Stimulated activated CD8-positive, alpha-beta memory T cell treated with anti-CD3 and anti-CD28 coated beads, Interleukin-4, amount 100 ng/mL, for 24 hours (primary cell): ENCODE data around the gene CENPP.

Experiments used
- DNase-seq: peaks from one replicate; pipeline ENCODE4 v3.0.0-alpha.2; 2020; ENCODE audit warnings: low read depth

CENPP gene

GRCh38 chr9:92509050-92509449 is 183.3 kb downstream of the CENPP start:
- no peak for DNase-seq

DNA sequence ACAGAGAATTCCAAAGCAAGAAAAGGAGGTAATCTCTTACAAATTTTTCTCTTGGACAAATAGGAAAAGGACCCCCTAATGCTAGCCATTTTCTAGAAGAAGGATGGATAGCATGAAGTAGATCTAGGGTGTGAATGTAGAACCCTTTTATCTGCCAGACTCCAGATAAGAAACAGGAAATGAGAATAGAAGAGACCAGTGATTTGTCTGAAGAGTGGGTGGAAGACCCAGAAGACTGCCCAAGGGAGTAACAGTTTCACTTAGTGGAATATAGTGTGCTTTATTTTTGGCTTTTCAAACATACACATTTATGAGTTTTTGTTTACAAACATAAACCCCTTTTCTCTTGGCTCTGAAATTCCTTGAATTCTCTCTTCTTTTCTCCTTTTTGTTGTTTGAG is 185.0 kb downstream of the CENPP start:
- DNase-seq: no peak

- no peak for DNase-seq
Observed at GRCh38 chr9:92512622-92513021, 186.9 kb downstream of the CENPP start.

DNA sequence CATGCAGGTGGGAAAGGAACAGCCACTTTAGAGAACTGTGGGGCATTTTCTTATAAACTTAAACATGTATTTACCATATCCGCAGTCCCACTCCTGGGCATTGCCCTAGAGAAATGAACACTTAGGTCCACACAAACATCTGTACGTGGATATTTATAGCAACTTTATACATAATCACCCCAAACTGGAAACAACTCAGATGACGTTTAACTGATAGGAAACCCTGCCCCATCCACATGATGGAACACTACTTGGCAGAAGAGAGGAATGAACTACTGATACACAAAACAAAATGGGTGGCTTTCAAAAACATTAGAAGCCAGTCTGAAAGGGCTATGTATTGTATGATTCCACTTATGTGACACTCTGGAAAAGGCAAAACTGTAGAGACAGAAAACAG is 187.6 kb downstream of the CENPP start:
- DNase-seq: no peak

GRCh38 chr9:92514635-92515034 is 188.9 kb downstream of the CENPP start:
- no peak for DNase-seq

DNA sequence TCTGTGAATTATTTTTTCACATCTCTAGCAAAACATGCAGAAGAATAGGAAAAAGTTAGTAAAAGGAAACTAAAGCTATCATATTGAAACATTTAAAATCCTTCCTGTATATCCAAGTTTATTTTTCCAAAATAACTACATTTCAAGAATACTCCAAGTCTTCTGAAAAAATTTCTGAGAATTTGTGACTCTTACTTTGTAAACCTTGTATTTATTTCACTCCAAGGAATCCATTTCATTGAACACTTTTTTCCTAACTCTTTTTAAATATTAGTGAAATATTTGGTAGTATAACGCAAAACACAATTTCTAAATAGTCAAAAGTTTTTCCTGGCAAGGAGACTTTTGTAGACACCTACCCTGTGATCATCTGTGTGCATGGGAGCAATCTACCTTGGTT is 190.8 kb downstream of the CENPP start:
- no peak for DNase-seq

DNA sequence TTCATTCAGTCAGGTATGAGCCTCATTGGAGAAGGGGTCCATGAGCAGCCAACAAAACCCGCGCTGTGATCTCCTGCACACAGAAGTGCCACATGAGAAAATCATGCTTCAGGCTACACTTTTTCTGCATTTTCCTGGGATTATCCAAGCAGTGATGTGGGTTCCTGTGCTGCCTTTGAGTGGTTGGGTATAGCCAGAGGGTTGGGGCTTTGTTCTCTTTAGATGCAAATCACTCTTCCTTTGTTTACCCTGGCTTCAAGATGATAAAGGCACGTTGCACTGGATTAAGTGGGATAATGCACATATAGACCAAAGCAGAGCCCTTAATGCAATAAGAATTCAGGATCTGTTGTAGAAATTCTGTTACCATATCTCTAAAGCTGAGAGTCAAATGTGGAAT is 191.3 kb downstream of the CENPP start:
- DNase-seq: no peak

GRCh38 chr9:92518199-92518598 is 192.4 kb downstream of the CENPP start:
- DNase-seq: no peak

- no peak for DNase-seq
Observed at GRCh38 chr9:92520837-92521236, 195.1 kb downstream of the CENPP start.

DNA sequence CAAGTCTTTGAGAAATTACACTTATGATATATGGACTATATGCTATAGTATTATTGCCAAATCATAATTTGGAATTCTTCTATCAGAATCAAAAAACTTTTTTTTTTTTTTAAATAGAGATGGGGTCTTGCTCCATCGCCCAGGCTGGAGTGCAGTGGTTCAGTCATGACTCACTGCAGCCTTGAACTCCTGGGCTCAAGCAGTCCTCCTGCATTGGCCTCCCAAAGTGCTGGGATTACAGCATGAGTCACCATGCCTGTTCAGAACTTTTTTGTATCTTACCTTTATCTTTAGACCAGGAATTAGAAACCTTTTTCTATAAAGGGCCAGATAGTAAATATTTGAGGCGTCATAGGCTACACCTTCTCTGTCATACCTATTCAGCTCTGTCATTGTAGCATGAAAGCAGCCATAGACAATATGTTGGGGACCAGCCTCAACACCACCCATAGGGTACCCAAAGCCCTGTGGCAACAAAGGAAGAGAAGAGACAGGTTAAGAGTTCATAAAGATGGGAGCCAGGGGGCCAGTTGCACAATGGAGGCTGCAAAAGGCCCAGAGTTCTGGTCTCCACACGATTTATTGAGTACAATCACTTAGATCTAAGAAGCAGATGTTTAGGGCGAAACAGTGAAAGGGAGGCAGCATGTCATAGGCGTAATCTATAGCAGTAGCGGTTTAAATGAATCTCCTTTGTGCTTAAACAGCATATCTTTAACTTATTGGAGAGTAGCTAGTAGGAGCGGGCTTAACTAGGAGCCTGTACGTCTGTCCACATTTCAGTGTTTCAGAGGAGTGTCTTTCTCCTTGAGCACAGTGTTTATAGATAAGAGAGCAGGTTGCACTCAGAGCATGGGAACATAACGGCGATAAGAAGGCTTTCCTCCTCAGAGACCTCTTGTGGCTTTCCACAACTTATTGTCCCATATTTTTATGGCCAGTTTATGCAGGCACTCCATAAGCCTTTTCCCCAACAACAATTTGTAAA is 197.5 kb downstream of the CENPP start:
- no peak for DNase-seq

DNA sequence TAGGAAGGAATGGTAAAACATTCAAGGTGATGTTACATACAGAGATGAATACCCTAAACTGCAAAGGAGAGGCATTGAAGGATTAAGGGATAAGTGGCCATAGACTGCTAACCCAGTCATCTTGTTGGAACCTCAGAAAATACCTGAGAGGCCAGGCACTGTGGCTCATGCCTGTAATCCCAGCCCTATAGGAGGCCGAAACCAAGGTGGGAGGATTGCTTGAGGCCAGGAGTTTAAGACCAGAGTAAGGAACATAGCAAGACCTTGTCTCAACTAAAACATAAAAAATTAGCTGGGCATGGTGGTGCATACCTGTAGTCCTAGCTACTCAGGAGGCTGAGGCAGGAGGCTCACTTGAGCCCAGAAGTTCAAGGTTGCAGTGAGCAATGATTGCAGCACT is 199.1 kb downstream of the CENPP start:
- DNase-seq: no peak

GRCh38 chr9:92525306-92525705 is 199.6 kb downstream of the CENPP start:
- DNase-seq: no peak

DNA sequence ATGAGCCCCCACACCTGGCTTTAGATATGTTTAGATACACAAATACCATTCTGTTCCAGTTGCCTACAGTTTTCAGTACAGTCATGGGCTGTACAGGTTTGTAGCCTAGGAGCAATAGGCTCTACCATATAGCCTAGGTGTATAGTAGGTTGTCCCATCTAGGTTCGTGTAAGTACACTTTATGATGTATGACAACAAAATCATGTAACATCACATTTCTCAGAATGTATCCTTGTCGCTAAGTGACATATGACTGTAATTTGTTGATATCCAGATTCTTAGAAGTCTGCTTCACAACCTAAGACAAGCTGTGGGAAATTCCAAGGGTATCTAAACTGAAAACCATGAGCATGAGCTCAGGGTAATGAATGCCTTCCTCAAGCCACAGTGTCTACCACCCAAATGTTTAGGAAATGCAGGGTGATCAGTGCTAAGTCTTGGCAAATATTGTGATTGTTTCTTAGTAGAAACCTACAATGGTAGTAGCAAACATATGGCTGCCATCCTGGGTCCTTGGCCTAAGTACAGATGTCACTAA is 201.6 kb downstream of the CENPP start:
- no peak for DNase-seq

GRCh38 chr9:92527832-92528521 is 202.2 kb downstream of the CENPP start:
- DNase-seq: no peak

DNA sequence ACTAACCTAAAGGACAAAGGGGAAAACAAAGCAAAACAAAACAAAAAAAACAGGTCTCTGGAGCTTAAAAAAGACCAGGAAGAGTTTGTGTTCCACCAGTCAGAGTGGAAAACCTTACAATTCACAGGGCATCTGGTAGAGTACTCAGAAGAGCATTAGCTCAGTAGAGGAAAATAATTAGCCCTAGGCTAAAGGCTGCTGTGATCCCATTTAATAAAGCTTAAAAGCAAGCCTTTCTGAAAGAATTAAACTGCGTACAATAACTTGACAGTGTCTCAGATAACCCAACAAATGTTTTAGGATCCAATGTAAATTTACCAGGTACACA is 202.7 kb downstream of the CENPP start:
- DNase-seq: no peak

DNA sequence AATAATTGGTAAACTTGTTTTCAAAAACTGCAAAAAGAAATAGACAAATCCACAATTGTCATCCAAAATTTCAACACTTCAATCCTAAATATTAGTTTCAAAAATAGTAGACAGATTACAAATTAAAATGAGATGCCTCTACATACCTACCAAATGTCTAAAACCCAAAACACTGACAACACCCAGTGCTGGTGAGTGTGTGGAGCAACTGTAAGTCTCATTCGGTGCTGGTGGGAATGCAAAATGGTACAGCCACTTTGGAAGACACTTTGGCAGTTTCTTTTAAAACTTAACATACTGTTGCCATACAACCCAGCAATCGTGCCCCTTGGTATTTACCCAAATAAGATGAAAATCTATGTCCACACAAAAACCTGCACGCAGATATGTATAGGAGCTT is 203.4 kb downstream of the CENPP start:
- DNase-seq: no peak

DNA sequence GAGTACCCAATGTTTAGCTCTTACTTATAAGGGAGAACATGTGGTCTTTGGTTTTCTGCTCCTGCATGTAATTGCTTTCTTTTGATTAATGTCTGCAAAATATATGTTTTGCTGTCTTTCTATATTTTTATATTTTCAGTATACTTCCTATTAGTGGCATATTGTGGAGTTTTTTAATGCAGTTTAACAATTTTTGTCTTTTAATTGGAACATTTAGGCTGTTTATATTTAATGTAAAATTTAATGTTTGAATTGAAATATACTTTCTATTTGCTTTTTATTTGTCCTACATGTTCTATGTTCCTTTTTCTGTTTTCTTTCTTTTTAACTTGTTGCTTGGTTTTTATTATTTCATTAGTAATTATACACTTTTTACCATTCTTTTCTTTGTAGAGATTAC is 205.1 kb downstream of the CENPP start:
- no peak for DNase-seq

DNA sequence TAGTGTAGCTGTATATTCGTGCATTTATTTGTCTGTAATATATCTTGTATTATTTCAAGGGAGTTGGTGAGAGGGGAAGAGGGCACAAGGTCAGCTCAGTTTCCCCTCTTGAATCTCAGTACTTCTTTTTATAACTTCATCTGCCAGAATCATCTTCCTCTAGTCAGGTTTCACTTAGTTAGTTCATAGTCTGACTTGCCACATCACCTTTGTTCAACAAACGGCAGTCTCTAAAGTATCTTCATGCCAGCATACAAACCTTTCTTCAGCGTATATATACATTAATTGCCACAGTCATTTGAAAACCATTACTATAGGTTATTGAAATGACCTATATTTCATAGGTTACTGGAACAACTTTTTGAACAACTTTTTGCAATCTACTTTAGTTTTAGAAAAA is 208.5 kb downstream of the CENPP start:
- DNase-seq: no peak

- no peak for DNase-seq
Observed at GRCh38 chr9:92534674-92535073, 208.9 kb downstream of the CENPP start.

- no peak for DNase-seq
Observed at GRCh38 chr9:92535940-92536850, 210.4 kb downstream of the CENPP start, which contains the start of gene ECM2. Gene ECM2, minus strand, starts transcription at chr9:92535990. Its CDS starts 13,124 bp downstream, at chr9:92522866.

- DNase-seq: no peak
Observed at GRCh38 chr9:92538541-92538940, 212.8 kb downstream of the CENPP start.

DNA sequence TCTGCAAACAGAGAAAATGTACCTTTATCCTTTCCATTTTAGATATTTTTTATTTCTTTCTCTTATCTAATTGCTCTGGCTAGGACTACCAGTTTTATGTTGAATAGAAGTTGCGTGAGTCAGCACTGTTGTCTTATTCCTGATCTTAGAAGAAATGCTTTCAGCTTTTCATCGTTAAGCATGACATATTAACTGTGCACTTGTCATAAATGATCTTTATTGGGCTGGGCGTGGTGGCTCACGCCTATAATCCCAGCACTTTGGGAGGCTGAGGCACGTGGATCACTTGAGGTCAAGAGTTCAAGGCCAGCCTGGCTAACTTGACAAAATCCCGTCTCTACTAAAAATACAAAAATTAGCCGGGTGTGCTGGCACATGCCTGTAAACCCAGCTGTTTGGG is 218.2 kb downstream of the CENPP start:
- no peak for DNase-seq
